Caco-2 (cell line): ENCODE results near the gene DIS3L2. TPM values are rescaled to one million over a fixed set of nuclear protein-coding genes. Genes with fewer than 3 reads are reported as not detected.

Source experiments
- BruUV-seq: library from RNA; stranded (reverse); fragments of 400-500 nt; replicated peaks from 2 replicates; lab custom pipeline; 2021; lab: Mats Ljungman, UMichigan
- CTCF ChIA-PET: fragments of 300-600 bp; sonication (Branson Sonifier 250); formaldehyde crosslinking; loops from one replicate; lab custom pipeline; 2022; ENCODE audit warnings: antibody characterized with exemption; lab: Charles Lee
- POLR2A ChIA-PET: fragments of 300-600 bp; sonication (Branson Sonifier 250); formaldehyde crosslinking; loops from one replicate; lab custom pipeline; 2022; ENCODE audit warnings: antibody characterized with exemption; lab: Charles Lee
- DNase-seq, 2 experiments: peaks; one replicate each; pipeline versions ENCODE4 v3.0.0 to v3.0.0-alpha.2; 2020 to 2022
- H3K27me3 ChIP-seq: replicated peaks from 2 replicates; pipeline ENCODE4 v1.6.0; 2011; ENCODE audit warnings: low read length; ENCODE audit not compliant: control insufficient read depth, insufficient read depth
- H3K36me3 ChIP-seq: 2 replicates; pipeline ENCODE4 v1.5.1; 2011; ENCODE audit warnings: low read length; ENCODE audit not compliant: control insufficient read depth, insufficient read depth
- H3K4me1 ChIP-seq: fragments of 250-450 bp; sonication (Bioruptor Pico); 2 replicates; pipeline ENCODE4 v1.5.1; 2020; ENCODE audit warnings: mild to moderate bottlenecking
- H3K4me3 ChIP-seq: 2 replicates; pipeline ENCODE4 v1.5.1; 2011; ENCODE audit warnings: low read depth, mild to moderate bottlenecking, control low read depth, low read length
- H3K9me3 ChIP-seq: fragments of 250-450 bp; sonication (Bioruptor Pico); 2 replicates; pipeline ENCODE4 v1.5.1; 2020; ENCODE audit warnings: mild to moderate bottlenecking, moderate library complexity
- H3K27ac Mint-ChIP-seq: one replicate; pipeline ENCODE4 v1.8.0; 2022; ENCODE audit warnings: mixed read lengths; ENCODE audit not compliant: unreplicated experiment
- H3K27me3 Mint-ChIP-seq: one replicate; pipeline ENCODE4 v1.8.0; 2022; ENCODE audit warnings: mixed read lengths; ENCODE audit not compliant: insufficient read depth, unreplicated experiment
- H3K36me3 Mint-ChIP-seq: one replicate; pipeline ENCODE4 v1.8.0; 2022; ENCODE audit warnings: mild to moderate bottlenecking, mixed read lengths; ENCODE audit not compliant: insufficient read depth, unreplicated experiment
- H3K4me1 Mint-ChIP-seq: one replicate; pipeline ENCODE4 v1.8.0; 2022; ENCODE audit warnings: low read depth, mixed read lengths; ENCODE audit not compliant: unreplicated experiment
- H3K4me3 Mint-ChIP-seq: one replicate; pipeline ENCODE4 v1.8.0; 2022; ENCODE audit warnings: mild to moderate bottlenecking, moderate library complexity, mixed read lengths; ENCODE audit not compliant: unreplicated experiment
- H3K9me3 Mint-ChIP-seq: one replicate; pipeline ENCODE4 v1.8.0; 2022; ENCODE audit warnings: mixed read lengths; ENCODE audit not compliant: unreplicated experiment
- intact Hi-C: fragments of 100-400 bp; cut with micrococcal nuclease; formaldehyde crosslinking; loops from one replicate; pipeline ENCODE4 v1.10.0; 2022; ENCODE audit not compliant: unreplicated experiment
- total RNA-seq: library from RNA; stranded (reverse); gene quantifications from 2 replicates; pipeline ENCODE4 v1.2.3, GENCODE V29; 2022
- TF ChIP-seq, protein P1 (sequence below), 2 experiments: fragments of 200-600 bp in 1 of 2; IDR thresholded peaks; 1 replicate in 1 of 2; 2 replicates in 1 of 2; pipeline versions ENCODE4 v1.5.1 to v1.8.0; 2011 to 2022; ENCODE audit warnings: antibody characterized with exemption in 1 of 2, control low read depth in 1 of 2, inconsistent platforms in 1 of 2, low read depth in 1 of 2, low read length in 1 of 2, mild to moderate bottlenecking in 1 of 2, moderate library complexity in 1 of 2; ENCODE audit not compliant: insufficient read depth in 1 of 2, severe bottlenecking in 1 of 2, unreplicated experiment in 1 of 2

DIS3L2 gene
- total RNA-seq, 1 experiment from 2014 or later, result 15.5 TPM

GRCh38 chr2:232103140-232103737, 141.7 kb downstream of the DIS3L2 start:
- BruUV-seq, result no TSS peak
- intact Hi-C loops, result no loop called here
- H3K4me3 Mint-ChIP-seq, result no peak overlapping the region
- H3K36me3 Mint-ChIP-seq, result no peaks in the 10 kb centered on the region
- no peak for DNase-seq
- no peaks in the 10 kb centered on the region for H3K27me3 Mint-ChIP-seq
- H3K27me3 ChIP-seq, result no peaks in the 10 kb centered on the region
- H3K4me1 Mint-ChIP-seq, result peaks cover 5% of the 10 kb centered on the region
- no peaks in the 10 kb centered on the region for H3K9me3 Mint-ChIP-seq
- CTCF ChIA-PET, result no interaction called here
- H3K27ac Mint-ChIP-seq, result no peak overlapping the region
- POLR2A ChIA-PET, result no interaction called here
- H3K9me3 ChIP-seq, result no peaks in the 10 kb centered on the region
- H3K4me3 ChIP-seq, result no peak overlapping the region
- H3K4me1 ChIP-seq, result no peaks in the 10 kb centered on the region
- TF ChIP-seq, protein P1, sequence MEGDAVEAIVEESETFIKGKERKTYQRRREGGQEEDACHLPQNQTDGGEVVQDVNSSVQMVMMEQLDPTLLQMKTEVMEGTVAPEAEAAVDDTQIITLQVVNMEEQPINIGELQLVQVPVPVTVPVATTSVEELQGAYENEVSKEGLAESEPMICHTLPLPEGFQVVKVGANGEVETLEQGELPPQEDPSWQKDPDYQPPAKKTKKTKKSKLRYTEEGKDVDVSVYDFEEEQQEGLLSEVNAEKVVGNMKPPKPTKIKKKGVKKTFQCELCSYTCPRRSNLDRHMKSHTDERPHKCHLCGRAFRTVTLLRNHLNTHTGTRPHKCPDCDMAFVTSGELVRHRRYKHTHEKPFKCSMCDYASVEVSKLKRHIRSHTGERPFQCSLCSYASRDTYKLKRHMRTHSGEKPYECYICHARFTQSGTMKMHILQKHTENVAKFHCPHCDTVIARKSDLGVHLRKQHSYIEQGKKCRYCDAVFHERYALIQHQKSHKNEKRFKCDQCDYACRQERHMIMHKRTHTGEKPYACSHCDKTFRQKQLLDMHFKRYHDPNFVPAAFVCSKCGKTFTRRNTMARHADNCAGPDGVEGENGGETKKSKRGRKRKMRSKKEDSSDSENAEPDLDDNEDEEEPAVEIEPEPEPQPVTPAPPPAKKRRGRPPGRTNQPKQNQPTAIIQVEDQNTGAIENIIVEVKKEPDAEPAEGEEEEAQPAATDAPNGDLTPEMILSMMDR (IDR thresholded peaks at IDR 0.05; ENCODE audit: insufficient read depth in 1 of 2, low read depth in 1 of 2, low read length in 1 of 2, severe bottlenecking in 1 of 2, unreplicated experiment in 1 of 2), result no peak
- H3K36me3 ChIP-seq, result no peaks in the 10 kb centered on the region

DNA sequence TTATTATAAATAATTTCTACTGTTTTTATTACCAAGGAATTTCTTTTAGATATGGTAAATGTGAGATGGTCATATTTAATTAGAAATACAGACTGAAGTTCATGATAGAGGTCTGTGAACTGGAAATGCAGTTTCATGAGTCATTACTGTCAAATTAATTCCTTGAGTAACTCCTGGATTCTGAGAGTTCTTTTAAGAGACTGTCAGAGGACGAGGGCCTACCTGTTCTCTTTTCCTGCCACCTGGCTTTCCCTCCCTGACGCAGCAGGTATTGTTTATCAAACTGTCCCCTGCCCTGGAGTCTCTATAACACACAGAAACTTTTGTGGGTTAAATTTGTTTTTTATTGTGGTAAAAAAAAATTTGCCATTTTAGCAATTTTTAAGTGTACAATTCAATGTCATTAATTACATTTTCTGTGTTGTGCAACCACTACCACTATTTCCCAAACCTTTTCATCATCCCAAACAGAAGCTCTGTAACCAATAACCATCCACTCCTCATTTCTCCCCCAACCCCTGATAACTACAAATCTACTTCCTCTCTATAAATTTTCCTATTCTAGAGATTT, 142.6 kb downstream of the DIS3L2 start:
- Mint-ChIP-seq H3K27ac (no peak overlapping the region), H3K36me3 (no peaks in the 10 kb centered on the region), H3K4me3 (no peak overlapping the region), H3K9me3 (no peaks in the 10 kb centered on the region), H3K27me3 (no peaks in the 10 kb centered on the region), H3K4me1 (peaks cover 5% of the 10 kb centered on the region)
- Histone ChIP-seq H3K27me3 (no peaks in the 10 kb centered on the region), H3K4me1 (no peaks in the 10 kb centered on the region), H3K9me3 (no peaks in the 10 kb centered on the region), H3K4me3 (no peak overlapping the region), H3K36me3 (no peaks in the 10 kb centered on the region)
- intact Hi-C loops, result no loop called here
- TF ChIP-seq, protein P1 (IDR thresholded peaks at IDR 0.05; ENCODE audit: insufficient read depth in 1 of 2, low read depth in 1 of 2, low read length in 1 of 2, severe bottlenecking in 1 of 2, unreplicated experiment in 1 of 2), result no peak
- no peak for DNase-seq
- POLR2A ChIA-PET, result no interaction called here
- CTCF ChIA-PET, result no interaction called here
- no TSS peak for BruUV-seq

DNA sequence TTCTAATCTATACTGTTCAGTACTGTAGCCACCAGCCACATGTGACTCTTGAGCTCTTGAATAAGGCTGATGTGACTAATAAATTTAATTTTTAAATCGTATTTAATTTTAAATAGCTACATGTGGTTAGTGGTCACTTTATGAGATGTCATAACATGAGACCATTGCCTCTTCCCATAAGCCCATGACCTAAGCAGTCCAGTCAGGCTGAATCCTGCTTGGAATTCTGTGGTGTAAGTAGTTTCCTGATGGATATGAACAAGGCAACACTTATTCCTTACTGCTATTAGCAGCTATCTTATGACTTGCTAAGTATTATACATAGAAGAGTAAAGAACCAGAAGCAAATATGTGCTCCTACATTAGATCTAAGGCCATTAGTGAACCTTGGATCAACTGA, 150.0 kb downstream of the DIS3L2 start:
- H3K27me3 Mint-ChIP-seq, result no peaks in the 10 kb centered on the region
- intact Hi-C loops, result no loop called here
- ChIA-PET POLR2A (no interaction called here), CTCF (no interaction called here)
- no peaks in the 10 kb centered on the region for H3K36me3 Mint-ChIP-seq
- Histone ChIP-seq H3K4me3 (no peak overlapping the region), H3K4me1 (no peaks in the 10 kb centered on the region), H3K27me3 (no peaks in the 10 kb centered on the region), H3K36me3 (no peaks in the 10 kb centered on the region), H3K9me3 (no peaks in the 10 kb centered on the region)
- DNase-seq, result no peak
- H3K9me3 Mint-ChIP-seq, result no peaks in the 10 kb centered on the region
- no peak overlapping the region for H3K27ac Mint-ChIP-seq
- TF ChIP-seq, protein P1 (IDR thresholded peaks at IDR 0.05; ENCODE audit: insufficient read depth in 1 of 2, low read depth in 1 of 2, low read length in 1 of 2, severe bottlenecking in 1 of 2, unreplicated experiment in 1 of 2), result no peak
- peaks cover 5% of the 10 kb centered on the region for H3K4me1 Mint-ChIP-seq
- no peak overlapping the region for H3K4me3 Mint-ChIP-seq
- BruUV-seq, result no TSS peak
